K562 (cell line): Measurements from ENCODE around the gene ALG14.

Experiments
- EP300 ChIP-seq: IDR thresholded peaks from 2 replicates; pipeline ENCODE4 v1.6.1; 2012; ENCODE audit warnings: low read length, improper control_type of control experiment
- FOXK2 ChIP-seq, 2 experiments: fragments of 450-650 bp; IDR thresholded peaks in 1 of 2; conservative IDR thresholded peaks in 1 of 2; 2 replicates each; pipeline ENCODE4 v1.6.1; 2016; ENCODE audit warnings: low read depth in 2 of 2, mild to moderate bottlenecking in 1 of 2
- IRF9 ChIP-seq: fragments of 450-650 bp; IDR thresholded peaks from 2 replicates; pipeline ENCODE4 v1.6.1; 2016; ENCODE audit warnings: missing biosample characterization, missing genetic modification characterization
- KLF6 ChIP-seq: fragments of 250-450 bp; sonication (Bioruptor Pico); IDR thresholded peaks from 2 replicates; pipeline ENCODE4 v1.4.0; 2020; ENCODE audit warnings: mild to moderate bottlenecking, moderate library complexity, borderline replicate concordance
- NFE2 ChIP-seq: IDR thresholded peaks from 2 replicates; pipeline ENCODE4 v1.6.1; 2014; ENCODE audit warnings: antibody characterized with exemption, low read depth
- POLR2A ChIP-seq: fragments of 450-650 bp; conservative IDR thresholded peaks from 2 replicates; pipeline ENCODE4 v1.6.1; 2016
- POU5F1 ChIP-seq: fragments of 150-350 bp; IDR thresholded peaks from 2 replicates; pipeline ENCODE4 v1.6.1; 2014; ENCODE audit warnings: borderline replicate concordance, low read length, low read depth, mild to moderate bottlenecking; ENCODE audit not compliant: partially characterized antibody
- SP1 ChIP-seq: sonication (generic); formaldehyde crosslinking; IDR thresholded peaks from 2 replicates; pipeline ENCODE4 v1.8.1; 2022; ENCODE audit warnings: mild to moderate bottlenecking, missing genetic modification reagents
- TBL1XR1 ChIP-seq, 2 experiments: IDR thresholded peaks; 2 replicates each; pipeline ENCODE4 v1.6.1; 2012; ENCODE audit warnings: improper control_type of control experiment in 2 of 2, low read length in 2 of 2, mild to moderate bottlenecking in 1 of 2
- TEAD2 ChIP-seq: fragments of 450-650 bp; IDR thresholded peaks from 2 replicates; pipeline ENCODE4 v1.6.1; 2016; ENCODE audit warnings: missing genetic modification characterization, control low read depth, missing compliant biosample characterization
- TRIM24 ChIP-seq, 2 experiments: fragments of 450-650 bp; IDR thresholded peaks; 2 replicates each; pipeline ENCODE4 v1.6.1; 2016
- ZNF785 ChIP-seq: fragments of 250-450 bp; sonication (Bioruptor Pico); IDR thresholded peaks from 2 replicates; pipeline ENCODE4 v1.4.0; 2020; ENCODE audit warnings: mild to moderate bottlenecking

GRCh38 chr1:95084317-95085176 lies 11.8 kb upstream of the ALG14 start:
- TF ChIP-seq POU5F1 (no peak), EP300 (peak; percentile 54), KLF6 (CRISPR knock-in tag) (no peak), ZNF785 (CRISPR knock-in tag) (no peak), TBL1XR1 (IDR thresholded peaks at IDR 0.05; ENCODE audit: low read length in 2 of 2) (no peak), POLR2A (no peak), SP1 (no peak), NFE2 (no peak), TRIM24 (IDR thresholded peaks at IDR 0.05) (no peak), IRF9 (tag) (peak; percentile 80), FOXK2 (conservative IDR thresholded peaks at IDR 0.05 in 1 of 2, IDR thresholded peaks at IDR 0.05 in 1 of 2; ENCODE audit: low read depth in 2 of 2) (no peak), TEAD2 (no peak)
